Measurements from ENCODE around the gene B9D1.
"Not testable (repeated sequence)": the region's sequence is repeated elsewhere in the genome, so short reads cannot be mapped to it uniquely, and the experiment has no call there.

B9D1 gene

DNA sequence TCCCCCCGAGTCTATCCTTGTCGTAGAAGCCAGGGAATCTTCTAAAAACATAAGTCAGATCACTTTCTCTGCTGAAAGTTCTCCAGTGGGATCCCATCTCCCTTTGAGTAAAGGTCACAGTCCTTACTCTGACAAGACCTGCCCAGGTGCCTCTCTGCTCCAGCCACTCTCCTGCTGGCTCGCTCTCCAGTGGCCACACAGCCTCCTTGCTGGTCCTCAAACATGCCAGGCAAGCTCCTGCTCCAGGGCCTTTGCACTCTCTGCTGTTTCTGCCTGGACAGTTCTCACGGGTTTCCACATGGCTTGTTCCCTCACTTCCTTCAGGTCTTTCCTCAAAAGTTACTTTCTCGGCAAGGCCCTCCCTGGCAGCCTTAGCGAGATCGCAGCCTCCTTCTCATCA lies 3.4 kb downstream of the B9D1 start:
- no peak for DNase-seq (ENCODE audit: low spot score)

DNA sequence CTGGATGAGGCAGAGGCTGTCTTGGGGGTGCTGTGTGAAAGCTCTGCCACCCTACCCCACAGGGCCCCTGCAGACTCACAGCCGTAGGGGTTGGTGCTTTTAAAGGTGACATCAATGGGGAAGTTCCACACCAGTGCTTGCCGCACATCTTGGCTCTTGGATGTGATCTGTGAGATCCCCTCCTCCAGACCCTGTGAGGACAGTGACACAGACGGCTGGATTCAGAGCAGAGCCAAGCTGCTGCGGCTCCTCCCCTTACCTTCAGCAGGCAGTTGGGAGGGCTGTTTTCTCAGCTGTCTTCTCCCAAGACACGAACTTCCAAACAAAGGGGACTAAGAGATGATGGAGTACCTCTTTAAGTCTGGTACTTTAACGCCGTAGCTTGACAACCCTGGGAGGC lies 4.8 kb downstream of the B9D1 start:
- no peak for DNase-seq (ENCODE audit: low spot score)

DNA sequence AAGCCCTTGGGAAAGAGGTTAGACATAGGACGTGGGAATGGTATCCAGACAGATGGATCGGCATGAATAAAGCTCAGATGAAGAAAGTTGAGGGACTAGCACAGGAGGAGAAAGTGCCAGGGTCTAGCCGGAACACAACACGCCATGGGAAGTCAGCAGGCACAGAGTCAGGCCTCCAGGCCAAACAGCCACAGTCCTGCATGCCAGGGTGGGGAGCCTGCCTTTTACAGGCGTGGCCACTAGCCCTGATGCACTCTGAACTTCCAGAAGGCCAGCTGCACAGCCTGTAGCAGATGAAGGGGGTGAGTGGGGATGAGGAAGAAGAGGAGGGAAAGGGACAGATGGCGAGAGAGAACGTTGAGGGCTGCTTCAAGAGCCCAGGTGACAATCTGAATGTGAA lies 5.2 kb downstream of the B9D1 start:
- DNase-seq (ENCODE audit: low spot score), result no peak

DNA sequence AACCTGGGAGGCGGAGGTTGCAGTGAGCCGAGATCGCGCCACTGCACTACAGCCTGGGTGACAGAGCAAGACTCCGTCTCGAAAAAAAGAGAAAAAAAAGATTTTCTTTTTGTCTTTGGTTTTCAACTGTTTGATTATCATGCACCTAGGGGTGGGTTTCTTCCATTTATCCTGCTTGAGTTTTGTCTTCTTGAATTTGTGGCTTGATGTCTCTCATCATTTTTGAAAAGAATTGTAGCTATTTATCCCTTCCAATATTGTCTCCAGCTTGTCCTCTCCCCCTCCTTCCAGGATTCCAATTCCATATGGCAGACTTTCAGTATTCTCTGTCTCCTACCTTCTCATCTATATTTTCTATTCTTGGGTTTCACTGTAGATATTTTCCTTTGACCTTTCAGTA lies 7.8 kb downstream of the B9D1 start:
- DNase-seq (ENCODE audit: low spot score), result no peak

DNA sequence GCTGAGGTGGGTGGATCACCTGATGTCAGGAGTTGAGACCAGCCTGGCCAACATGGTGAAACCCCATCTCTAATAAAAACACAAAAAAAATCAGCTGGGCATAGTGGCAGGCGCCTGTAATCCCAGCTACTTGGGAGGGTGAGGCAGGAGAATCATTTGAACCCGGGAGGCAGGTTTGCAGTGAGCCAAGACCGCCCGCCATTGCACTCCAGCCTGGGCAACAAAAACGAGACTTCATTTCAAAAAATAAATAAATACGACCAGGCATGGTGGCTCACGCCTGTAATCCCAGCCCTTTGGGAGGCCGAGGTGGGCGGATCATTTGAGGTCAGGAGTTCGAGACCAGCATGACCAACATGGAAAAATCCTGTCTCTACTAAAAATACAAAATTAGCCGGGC lies 9.1 kb downstream of the B9D1 start:
- DNase-seq (ENCODE audit: low spot score), result not testable (repeated sequence)

DNA sequence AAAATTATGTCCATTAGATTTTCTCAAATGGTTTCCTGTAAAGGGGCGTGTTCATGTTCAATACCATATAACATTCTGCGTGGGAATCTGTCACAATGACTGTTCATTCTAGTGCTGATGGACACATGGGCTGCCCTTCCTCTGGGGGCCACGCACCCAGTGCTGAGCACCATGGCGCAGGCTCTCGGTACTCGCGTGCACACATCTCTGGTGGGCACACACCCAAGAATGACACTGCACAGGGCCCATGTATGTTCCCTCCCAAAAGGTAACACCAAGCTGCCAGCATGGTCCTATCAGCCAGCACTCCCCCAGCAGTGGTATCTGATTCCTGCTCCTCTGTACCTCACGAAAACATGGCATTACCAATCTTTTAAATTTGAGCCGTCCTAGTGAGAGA lies 13.7 kb downstream of the B9D1 start:
- DNase-seq (ENCODE audit: low spot score), result no peak

DNA sequence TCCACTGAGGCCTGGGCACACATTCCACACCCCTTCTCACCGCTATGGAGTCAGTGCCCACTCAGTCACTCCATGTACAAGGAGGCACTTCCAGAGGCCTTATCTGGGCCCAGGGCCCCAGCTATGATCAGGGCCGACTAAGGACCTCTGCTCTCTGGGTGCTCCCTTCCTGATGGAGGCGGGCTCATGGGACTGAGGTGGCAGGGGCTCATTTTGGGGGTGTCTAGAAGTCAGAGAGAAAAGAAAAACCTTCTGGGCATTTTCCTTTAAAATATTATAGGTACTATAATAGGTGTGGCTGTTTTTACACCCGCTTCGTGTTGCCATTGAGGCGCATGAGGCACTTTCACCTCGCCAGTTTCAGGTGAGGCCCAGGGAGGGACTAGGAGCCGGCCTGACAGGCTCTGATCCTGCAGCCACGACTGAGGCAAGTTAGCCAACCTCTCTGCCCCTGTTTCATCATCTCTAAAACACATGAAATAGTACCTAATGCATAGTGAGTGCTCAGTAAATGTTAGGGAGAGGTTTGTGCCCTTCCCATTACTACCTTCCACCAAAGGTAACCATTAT lies 14.4 kb downstream of the B9D1 start:
- DNase-seq (ENCODE audit: low spot score), result no peak

DNA sequence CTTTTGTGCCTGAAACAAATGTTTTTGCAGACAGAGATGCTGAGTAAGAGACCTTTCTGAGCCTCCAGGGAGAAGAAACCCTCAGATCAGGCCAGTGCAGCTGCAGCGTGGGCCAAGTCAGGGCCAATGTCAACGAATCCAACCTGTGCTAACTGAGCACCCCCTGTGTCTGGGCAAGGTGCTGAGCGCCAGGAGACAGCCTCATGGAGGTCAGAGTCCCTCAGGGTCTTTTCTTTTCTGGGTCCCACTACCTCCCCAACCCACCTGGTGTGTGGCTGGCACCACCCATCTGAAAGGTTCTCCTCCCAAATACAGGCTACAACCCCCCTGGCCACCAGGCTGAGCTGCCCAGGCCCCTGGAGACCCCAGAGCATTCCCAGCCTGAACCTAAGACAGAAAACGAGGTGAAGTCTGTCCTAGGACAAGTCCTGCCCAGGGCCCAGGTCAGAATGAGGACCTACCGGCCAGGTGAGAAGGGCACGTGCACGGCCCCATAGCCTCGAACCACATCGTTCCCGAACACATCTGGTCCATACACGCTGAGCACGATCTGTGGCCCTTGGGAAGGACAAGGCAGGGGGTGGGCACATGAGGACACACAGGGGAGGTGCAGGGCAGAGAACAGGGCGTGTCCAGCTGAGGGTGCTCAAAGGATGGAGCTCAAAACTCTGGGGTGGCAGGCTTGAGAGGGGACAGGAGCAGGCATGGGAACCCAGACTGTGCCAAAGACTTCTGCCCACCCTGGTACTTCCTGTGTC lies 15.0 kb downstream of the B9D1 start:
- DNase-seq (ENCODE audit: low spot score), result no peak

DNA sequence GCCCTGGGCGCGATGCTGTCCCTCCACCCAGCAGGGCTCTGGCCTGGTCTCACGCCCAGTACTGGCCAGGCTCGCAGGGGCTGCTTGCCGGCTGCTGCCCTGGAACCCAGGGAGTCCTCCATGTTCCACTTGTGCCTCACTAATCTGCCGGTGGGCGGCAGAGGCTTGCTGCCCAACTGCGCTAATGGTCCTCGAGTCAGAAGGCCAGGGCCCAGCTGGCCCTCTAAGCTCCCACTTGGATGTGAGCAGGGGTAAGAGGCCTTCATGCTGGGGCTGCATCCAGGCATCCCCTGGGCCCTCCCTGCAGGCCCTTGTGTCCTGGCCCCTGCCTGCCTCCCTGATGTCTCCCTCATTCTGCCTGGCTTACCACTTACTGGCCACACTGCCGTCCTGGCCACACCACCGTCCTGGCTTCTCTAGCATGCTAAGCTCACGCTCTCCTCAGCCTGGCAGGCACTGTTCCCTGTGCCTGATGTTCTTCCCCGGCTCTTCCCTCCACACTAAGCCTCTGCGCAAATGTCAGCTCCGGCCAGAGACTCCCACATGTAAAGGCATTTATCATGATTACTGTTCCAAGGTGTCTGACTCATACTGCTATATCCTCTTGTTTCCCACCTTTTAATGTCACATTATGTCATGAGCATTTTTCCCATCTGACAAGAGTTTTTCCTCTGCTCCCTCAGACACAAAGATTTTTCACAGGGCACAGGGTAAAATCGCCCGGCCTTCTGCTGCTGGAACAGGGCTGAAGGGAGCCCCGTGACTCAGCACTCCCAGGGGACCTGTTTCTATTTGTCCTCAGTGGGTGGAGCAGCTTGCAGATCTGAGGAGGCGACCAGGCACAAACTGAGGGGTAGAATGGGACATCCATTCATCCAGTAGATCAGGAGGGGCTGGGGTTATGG lies 15.9 kb downstream of the B9D1 start:
- no peak for DNase-seq (ENCODE audit: low spot score)

DNA sequence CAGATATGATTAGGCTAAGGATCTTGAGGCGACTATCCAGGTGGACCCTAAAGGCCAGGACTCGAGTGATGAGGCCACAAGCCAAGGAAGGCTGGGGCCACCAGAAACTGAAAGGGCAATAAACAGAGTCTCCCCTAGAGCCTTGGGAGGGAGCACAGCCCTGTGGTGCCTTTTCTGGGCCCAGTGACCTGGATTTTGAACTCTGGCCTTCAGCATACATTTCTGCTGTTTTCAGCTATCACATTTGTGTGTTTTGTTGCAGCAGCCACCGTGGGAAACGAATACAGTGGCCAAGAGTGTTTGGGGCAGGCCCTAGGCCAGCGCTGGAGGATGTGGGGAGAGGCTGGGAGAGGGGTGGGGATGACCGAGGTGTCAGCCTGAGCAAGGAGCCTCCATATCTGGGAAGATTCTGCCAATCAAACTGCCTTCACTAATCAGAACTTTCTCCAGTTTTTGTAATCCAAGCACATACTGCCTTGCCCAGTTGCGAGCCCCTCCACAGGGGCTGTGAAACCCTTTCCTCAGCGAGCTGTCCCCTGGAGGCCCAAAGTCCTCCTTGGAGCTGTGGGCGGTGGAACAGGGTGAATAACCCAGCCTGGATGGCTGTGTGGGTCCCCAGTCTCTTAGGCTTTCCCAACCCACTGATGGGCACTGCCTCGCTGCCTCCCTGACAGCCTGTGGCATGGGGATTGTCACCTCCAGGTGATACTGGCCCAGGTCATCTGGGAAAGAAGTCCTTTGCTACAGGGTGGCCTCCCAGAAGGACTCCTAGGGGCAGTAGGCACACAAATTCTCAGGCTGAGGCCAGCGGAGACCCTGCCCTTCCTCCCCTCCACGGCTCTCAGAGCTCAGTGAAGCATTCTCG lies 16.8 kb downstream of the B9D1 start:
- DNase-seq (ENCODE audit: low spot score), result no peak

DNA sequence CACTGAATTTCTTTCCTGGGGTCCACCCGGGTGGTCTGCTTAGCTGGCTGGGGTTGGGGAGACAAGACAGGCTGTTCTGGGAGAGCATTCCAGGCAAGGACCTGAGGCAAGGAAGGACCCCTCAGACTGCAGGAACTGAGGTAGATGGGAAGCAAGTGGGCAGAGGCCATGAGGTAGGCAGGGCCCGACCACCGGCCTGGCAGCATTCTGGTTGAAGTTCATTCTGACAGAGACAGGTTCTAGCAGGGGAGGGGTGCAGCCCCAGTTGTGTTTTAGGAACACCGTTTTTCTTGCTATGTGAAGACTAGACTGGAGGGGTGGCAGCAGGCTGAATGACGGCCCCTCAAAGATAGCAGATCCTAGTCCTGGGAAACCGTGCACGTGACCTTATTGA lies 17.5 kb downstream of the B9D1 start:
- no peak for DNase-seq (ENCODE audit: low spot score)

DNA sequence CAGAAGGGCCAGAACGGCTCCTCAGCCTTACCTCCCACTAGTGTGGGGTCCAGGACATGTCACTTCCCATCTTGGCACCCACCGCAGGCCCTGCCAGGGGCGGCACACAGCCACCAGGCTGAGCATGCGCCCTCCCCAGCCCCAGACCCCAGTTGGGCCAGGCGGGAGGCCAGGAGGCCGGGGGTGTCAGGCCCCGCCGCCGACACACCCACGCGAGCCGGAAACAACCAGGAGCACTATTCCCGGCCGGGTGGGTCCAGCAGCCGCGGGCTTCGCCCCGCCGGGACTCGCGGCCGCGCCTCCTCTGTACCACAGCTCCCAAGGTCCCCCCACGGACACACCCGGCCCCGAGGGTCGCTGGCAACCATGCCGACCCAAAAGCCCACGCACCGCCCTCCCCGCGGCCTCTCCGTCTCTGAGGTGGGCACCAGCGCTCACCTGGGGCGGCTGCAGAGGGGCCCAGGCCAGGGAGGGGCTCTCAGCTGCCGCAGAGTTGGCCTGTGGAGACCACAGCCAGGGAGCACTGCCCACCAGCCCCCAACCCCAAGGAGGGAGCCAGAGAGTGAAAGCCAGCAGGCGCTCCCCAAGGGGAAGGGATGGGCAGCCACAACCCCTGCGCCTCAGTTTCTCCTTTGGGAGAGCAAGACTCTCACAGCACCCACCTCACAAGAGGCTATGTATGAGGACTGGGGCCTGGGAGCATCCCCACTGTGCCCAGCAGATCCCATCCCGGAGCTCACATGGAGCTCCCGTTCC lies 18.0 kb downstream of the B9D1 start:
- no peak for DNase-seq (ENCODE audit: low spot score)

DNA sequence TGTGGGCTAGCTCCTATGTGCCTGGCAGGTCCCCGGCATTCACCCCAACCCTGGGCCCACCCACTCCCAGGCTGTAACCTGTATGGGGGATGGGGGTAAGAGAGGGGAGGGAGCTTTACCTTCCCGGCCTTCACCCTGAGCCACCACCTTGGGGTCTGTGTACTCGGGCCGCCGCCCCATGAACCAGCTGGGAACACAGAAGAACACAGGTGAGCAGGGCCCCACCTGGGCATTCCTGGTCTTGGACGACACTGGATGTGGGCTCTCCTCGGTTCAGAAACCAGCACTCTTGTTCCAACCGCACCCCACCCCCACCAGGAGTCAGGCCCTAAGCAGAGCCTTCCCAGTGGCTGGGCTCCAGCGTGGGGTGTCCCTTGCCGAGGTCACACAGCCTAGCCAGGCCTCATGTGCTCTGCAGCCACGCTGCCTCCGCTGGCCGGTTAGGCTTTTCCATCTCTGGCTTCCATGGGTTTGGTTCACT lies 18.8 kb downstream of the B9D1 start:
- no peak for DNase-seq (ENCODE audit: low spot score)

DNA sequence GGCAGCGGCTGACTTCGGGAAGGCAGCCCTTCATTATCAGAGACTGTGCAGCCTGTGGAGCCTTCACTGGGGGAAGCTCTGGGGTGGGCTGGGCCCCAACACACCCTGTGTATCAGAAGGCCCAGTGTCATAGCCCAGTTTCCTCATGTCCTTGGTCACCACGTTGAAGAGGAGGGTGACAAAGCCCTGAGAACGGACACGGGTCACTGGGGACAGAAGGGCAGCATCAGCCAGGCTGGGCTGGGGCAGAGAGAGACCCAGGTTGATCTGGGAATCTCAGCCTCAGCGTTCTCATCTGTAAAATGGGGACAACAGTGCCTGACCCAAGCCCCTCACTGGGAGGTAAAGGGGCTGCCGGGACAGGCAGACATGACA lies 19.3 kb downstream of the B9D1 start:
- DNase-seq (ENCODE audit: low spot score), result no peak

DNA sequence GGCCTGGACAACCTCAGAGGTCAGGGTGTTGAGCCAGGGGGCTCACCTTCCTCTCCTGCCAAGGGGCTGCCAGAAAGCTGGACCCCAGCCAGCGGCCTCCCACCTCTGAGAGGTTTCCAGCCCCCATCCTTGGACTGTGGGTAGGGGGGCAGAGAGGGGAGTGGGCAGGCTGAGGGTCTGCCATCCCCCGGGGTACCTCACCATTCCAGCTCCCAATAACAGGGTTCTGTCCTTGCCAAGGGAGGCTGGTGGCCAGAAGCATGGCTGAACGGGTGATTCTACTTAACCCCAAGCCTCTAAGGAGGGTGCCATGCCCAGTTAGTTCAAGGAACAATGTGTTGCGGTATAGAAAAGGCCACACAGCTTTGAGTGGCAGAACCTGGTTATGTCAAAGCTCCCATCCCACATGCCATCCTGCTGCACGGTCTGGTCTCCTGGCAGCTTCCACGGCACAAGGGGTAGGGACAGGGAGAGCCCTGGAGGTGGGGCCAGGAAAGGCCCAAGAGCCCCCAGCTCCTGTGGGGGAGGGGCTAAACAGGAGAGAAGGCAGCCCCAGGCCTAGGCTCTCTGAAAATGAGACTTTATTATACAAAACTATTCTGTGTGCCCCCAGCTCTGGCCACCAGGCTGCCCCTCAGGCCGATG lies 19.8 kb downstream of the B9D1 start:
- no peak for DNase-seq (ENCODE audit: low spot score)

DNA sequence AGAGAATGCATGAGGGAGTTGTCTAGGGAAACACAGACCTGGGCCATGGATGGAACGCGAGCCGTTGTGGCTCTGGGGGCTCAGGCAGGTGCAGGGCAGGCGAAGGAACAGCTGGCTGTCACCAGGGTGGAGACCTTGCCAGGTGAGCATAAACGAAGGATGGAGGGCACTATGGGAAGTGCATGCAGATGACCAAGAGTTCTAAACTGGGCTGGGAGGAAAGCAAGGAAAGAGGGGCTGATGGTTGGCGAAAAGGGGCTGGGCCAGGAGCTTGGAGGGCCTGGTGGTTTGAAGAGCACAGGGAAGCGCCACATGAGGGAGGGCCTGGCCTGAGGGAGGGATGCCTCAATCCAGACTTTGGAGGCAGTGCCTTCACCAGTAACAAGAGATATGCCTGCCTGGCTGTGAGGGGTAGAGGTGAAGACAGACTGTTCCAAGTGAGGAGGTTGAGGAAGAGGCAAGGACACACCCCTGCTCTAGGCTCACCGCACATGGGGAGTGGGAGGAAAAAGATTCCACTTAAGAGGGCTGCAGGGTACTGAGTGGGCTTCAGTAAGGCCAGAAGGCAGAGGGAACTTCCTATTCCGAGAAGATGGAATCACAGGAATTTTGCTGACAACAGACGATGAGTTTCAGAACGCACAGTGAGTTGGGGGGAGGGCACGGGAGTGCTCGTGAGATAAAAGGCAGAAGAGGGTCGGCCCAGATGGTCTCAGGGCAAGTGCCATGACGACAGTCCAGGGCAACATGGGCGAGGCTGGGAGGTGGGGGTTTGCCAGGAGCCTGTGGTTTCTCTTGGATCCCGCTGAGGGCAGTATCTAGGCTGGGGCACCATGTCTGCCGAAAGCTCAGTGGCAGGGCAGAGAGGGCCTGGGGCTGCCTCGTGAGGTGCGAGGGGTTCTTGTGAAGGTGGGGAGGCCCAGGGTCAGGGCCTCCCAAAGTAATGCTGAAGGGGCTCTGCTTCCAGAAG lies 20.6 kb downstream of the B9D1 start:
- no peak for DNase-seq (ENCODE audit: low spot score)

DNA sequence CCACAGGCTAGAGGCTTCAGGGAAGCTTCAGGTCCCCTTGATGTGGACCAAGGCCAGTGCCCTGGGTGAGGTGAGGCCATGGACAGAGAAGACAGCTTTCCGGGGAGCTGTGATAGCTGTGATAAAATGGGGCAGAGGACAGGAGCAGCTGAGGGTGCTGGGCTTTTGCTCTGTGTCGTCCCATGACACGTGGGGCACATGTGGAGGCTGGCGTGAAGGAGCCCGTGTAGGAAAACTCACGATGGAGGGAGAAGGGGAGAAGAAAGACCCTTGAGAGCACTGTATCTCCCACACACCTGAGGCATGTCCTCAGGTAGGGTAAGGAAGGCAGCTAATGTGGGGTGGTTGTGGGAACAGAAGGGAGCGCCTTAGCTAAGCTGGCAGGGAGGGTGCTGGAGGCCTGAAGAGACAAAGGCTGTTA lies 21.3 kb downstream of the B9D1 start:
- no peak for DNase-seq (ENCODE audit: low spot score)

DNA sequence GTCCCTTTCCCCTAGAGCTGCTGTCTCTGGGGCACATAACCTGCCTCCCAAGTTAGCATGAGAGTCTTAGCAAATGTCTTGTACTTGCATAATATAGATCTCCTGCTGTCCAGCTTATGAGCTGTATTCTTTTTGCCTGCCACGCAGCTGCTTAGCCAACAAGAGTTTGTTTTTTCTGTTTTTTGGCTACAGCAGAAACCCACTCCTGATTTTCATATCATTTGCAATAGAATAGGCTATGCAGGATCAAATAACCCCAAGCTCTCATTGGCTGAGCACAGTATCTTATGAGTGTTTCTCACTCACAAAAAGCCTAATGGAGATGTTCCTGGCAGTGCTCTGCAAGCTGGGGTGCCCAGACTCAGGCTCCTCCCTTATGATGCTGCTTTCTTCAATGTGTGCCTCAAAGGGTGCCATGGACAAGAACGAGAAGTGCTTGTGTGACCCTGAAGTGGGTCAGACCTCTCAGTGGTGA lies 23.1 kb downstream of the B9D1 start:
- no peak for DNase-seq (ENCODE audit: low spot score)
